GM12801 (cell line): ENCODE results near the gene IFIH1.

Experiments used
- TF ChIP-seq, protein P1 (sequence below): IDR thresholded peaks from one replicate; pipeline ENCODE4 v1.5.1; 2011; ENCODE audit warnings: control low read depth; ENCODE audit not compliant: insufficient read length; ENCODE audit errors: extremely low read depth

IFIH1 gene

DNA sequence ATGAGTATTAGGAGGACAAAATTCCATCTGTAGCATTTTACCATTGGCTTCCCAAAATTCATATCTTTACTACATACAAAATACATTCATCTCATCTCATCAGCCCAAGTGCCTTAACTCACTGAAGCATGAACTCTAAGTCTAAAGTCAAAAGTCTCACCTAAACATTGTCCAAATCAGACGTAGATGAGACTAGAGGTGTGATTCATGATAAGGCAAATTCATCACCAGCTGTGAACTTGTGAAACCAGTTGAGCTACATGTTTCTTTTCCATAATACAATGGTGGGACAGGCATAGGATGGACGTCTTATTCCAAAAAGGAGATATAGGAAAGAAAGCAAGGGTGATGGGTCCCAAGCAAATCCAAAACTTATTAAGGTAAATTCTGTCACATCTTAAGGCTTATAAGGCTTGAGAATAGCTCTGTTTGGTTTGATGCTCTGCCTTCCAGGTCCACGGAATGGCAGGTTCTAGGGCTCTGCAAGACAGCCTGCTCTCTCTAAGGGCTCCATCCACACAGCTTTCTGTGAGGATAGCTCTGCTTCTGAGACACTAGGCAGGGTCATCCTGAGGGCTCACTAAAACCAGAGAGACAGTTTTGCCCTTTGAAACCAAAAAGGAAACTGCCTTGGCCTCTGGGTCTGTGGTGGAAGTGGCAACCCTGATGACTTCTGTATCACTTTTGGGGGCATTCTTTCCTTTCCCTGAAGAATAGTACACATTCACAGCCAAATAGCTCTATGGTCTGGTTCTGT is 9.6 kb downstream of the IFIH1 start:
- TF ChIP-seq, protein P1, sequence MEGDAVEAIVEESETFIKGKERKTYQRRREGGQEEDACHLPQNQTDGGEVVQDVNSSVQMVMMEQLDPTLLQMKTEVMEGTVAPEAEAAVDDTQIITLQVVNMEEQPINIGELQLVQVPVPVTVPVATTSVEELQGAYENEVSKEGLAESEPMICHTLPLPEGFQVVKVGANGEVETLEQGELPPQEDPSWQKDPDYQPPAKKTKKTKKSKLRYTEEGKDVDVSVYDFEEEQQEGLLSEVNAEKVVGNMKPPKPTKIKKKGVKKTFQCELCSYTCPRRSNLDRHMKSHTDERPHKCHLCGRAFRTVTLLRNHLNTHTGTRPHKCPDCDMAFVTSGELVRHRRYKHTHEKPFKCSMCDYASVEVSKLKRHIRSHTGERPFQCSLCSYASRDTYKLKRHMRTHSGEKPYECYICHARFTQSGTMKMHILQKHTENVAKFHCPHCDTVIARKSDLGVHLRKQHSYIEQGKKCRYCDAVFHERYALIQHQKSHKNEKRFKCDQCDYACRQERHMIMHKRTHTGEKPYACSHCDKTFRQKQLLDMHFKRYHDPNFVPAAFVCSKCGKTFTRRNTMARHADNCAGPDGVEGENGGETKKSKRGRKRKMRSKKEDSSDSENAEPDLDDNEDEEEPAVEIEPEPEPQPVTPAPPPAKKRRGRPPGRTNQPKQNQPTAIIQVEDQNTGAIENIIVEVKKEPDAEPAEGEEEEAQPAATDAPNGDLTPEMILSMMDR: no peak

DNA sequence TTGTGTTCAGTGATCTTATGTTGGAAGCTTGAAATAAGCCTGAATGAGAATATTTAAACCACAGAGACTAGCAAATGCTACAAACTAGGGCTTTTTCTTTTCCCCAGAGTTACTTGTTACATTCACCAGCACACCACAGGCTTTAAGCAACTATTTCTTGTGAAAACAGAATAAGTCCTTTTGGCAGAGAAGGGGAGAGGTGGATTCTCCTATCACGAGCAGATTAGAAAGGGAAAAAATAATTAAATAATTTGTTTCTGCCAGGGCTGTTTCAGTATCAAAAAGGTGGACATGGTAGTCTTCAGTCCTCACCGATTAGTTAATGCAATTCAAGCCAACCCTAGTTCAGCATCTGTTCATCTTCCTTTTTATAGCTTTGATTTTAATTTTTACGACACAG is 12.6 kb downstream of the IFIH1 start:
- TF ChIP-seq, protein P1: no peak

DNA sequence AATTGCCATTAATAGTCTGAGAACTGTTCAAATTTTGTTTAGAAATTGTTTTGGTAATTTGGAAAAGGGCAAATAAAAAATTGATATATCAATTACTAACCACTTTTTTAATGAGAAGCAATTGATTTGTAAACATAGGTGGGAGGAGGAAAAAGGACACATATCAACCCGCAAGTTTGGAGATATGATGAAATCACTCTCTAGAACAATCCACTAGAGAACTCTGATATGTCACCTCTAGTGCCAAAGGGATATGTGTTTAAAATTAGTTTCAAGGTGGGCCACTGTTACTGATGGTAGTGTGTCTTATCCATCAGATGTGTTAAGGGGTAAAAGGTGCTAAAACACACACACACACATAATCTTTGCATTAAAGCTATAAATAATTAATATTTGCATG is 16.6 kb downstream of the IFIH1 start:
- TF ChIP-seq, protein P1: no peak

DNA sequence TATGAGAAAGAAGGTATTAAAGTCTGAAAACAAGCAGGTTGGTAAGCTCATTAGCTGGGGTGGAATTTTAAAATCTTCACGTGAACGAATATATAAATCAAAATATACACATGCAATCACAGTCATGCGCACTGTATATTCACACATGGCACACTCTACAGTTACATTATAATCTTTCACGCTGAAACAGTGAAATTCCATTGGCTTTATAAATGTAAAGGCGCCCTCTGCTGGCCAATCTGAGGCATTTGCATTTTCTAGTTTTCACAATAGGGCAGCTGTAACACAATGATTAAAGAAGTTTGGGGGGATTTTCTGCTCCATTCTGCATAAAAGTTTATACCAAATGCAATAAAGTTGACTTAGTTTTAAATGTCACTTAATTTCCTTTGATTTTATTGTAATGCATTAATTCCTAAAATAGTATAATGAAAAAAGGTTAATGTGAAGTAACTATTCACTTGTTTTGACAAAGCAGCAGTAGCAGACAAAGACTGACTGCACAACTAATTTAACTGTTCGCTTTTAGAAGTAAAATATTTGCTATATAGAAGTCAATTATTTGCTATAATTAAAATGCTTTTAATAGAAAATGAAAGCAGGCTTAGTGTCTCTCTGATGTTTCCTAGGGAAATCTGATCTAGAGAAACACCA is 17.2 kb downstream of the IFIH1 start:
- TF ChIP-seq, protein P1: no peak

DNA sequence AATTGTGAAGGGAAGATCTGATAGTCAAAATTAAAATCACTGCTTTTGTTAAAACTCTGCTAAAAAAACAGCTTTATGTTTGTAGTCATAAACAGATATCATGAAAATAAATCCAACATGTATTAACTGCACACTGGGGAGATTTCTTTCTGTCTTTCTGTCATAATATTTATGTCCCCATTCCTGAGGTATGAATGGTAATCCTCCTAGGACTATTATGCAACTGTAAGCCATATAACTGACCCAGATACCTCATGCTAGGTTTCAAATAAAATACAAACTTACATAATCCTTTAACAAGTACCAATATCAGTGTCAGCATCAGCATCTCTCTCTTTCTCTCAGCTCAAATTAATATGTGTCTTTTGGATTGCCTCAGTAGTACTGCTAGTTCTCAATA is 18.2 kb downstream of the IFIH1 start:
- TF ChIP-seq, protein P1: no peak

DNA sequence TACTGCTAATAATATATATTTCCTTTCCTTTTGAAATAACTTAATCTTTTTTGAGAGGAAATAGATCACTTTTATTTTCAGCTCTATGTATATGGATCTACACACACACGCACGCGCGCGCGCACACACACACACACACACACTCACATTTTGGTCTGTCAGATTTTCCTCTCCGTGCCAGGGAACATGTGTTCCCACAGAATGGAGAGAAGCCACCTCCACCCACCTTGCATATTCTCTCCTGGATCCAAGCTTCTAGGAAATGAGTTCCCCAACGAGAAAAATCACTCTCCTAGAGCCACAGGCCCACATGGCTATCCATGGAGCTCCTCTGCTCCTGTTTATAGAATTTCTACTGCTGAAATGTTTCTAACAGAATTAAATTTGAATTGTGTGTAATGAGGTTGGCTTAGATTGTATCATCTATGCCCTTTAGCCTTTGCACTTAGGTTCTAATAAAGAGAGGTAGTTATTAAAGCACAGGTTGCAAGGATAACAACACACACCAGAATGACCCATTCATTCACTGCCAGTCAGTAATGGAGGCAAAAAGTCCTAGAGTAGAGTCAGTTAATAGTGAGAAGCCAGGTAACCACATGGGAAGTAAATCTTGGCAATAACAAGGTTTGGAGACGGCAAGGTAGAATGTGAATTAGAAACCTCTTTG is 19.7 kb downstream of the IFIH1 start:
- TF ChIP-seq, protein P1: no peak

DNA sequence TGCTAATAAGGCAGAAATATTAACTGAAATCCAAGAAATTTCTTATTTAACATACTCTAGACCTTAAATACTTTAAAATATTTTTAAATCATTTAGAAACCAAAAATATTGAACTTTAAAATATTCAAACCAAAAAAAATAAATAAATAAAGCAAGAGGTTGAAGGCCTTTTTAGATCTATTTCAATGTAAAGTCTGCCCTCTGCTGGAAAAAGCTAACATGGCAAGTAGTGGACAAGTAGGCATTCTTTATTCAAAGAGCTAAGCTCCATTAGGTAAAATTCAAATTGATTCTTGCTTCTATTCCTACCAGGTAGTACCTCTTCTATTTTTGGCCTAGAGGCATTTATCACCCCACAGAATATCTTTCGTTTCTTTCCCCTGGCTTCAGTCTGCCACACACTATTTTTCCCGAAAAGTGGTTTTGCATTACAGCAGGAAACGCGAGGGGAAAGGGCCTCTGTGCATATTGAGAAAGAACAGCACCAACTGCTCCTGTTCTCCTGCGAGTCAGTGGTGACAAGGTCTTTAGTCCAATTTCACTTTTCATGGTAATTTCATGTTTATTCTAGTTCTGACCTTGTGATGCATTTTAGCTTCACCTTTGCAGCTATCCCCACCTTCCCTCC is 20.4 kb downstream of the IFIH1 start:
- TF ChIP-seq, protein P1: no peak
